Muscle layer of colon (tissue), 2 donors: ENCODE results near the gene CNKSR3.

Experiments used
- H3K27ac ChIP-seq: one replicate; pipeline ENCODE4 v1.7.0; 2013; ENCODE audit warnings: low read depth, mild to moderate bottlenecking, low read length, moderate library complexity
- H3K27me3 ChIP-seq, 2 donors: one replicate each; pipeline ENCODE4 v1.7.0; 2013; ENCODE audit warnings: low read length in 2 of 2, mild to moderate bottlenecking in 2 of 2; ENCODE audit not compliant: insufficient read depth in 2 of 2, control insufficient read depth in 1 of 2
- H3K36me3 ChIP-seq: one replicate; pipeline ENCODE4 v1.7.0; 2013; ENCODE audit warnings: mild to moderate bottlenecking, low read length; ENCODE audit not compliant: insufficient read depth
- H3K4me1 ChIP-seq: one replicate; pipeline ENCODE4 v1.7.0; 2013; ENCODE audit warnings: mild to moderate bottlenecking, low read length; ENCODE audit not compliant: insufficient read depth
- H3K4me3 ChIP-seq, 2 donors: one replicate each; pipeline ENCODE4 v1.7.0; 2013; ENCODE audit warnings: low read length in 2 of 2, low read depth in 1 of 2, mild to moderate bottlenecking in 1 of 2, moderate library complexity in 1 of 2
- H3K9ac ChIP-seq: one replicate; pipeline ENCODE4 v1.7.0; 2013; ENCODE audit warnings: low read length
- H3K9me3 ChIP-seq: one replicate; pipeline ENCODE4 v1.7.0; 2013; ENCODE audit warnings: mild to moderate bottlenecking, low read length
- donor health status: abdominal sarcoma.
- donor health status: Adenocarcinoma of cecum.

CNKSR3 gene

GRCh38 chr6:154367336-154367735 lies 143.1 kb downstream of the CNKSR3 start:
- Histone ChIP-seq H3K9me3 (no peaks in the 10 kb centered on the region), H3K9ac (no peak overlapping the region), H3K27ac (no peak overlapping the region), H3K4me1 (no peaks in the 10 kb centered on the region), H3K4me3 (no peak overlapping the region), H3K36me3 (no peaks in the 10 kb centered on the region), H3K27me3 (no peaks in the 10 kb centered on the region)

GRCh38 chr6:154363821-154364220 lies 146.7 kb downstream of the CNKSR3 start:
- Histone ChIP-seq H3K9ac (no peak overlapping the region), H3K9me3 (no peaks in the 10 kb centered on the region)

GRCh38 chr6:154361476-154361875 lies 149.0 kb downstream of the CNKSR3 start:
- H3K27ac ChIP-seq: no peak overlapping the region
- H3K9ac ChIP-seq: no peak overlapping the region
- no peaks in the 10 kb centered on the region for H3K4me1 ChIP-seq
- H3K27me3 ChIP-seq: no peaks in the 10 kb centered on the region
- H3K9me3 ChIP-seq: no peaks in the 10 kb centered on the region
- no peak overlapping the region for H3K4me3 ChIP-seq
- no peaks in the 10 kb centered on the region for H3K36me3 ChIP-seq

More at GRCh38 chr6:154363821-154364220, 146.7 kb downstream of the CNKSR3 start:
- H3K4me3 ChIP-seq: no peak overlapping the region
- H3K27ac ChIP-seq: no peak overlapping the region
- H3K4me1 ChIP-seq: no peaks in the 10 kb centered on the region
- no peaks in the 10 kb centered on the region for H3K27me3 ChIP-seq
- no peaks in the 10 kb centered on the region for H3K36me3 ChIP-seq

- H3K27me3 ChIP-seq: no peaks in the 10 kb centered on the region
- H3K36me3 ChIP-seq: no peaks in the 10 kb centered on the region
- no peaks in the 10 kb centered on the region for H3K4me1 ChIP-seq
- H3K9ac ChIP-seq: no peak overlapping the region
- H3K27ac ChIP-seq: no peak overlapping the region
- H3K9me3 ChIP-seq: no peaks in the 10 kb centered on the region
- H3K4me3 ChIP-seq: no peak overlapping the region
Observed at GRCh38 chr6:154360476-154360875, 150.0 kb downstream of the CNKSR3 start.

- Histone ChIP-seq H3K4me1 (peaks cover 3% of the 10 kb centered on the region), H3K27ac (no peak overlapping the region), H3K4me3 (no peak overlapping the region), H3K27me3 (no peaks in the 10 kb centered on the region), H3K9ac (no peak overlapping the region), H3K36me3 (no peaks in the 10 kb centered on the region), H3K9me3 (no peaks in the 10 kb centered on the region)
Observed at GRCh38 chr6:154359679-154360078, 150.8 kb downstream of the CNKSR3 start.

GRCh38 chr6:154359161-154359574 lies 151.3 kb downstream of the CNKSR3 start:
- Histone ChIP-seq H3K9me3 (no peaks in the 10 kb centered on the region), H3K27me3 (no peaks in the 10 kb centered on the region), H3K27ac (no peak overlapping the region), H3K4me1 (peaks cover 3% of the 10 kb centered on the region), H3K4me3 (no peak overlapping the region), H3K36me3 (no peaks in the 10 kb centered on the region), H3K9ac (no peak overlapping the region)

GRCh38 chr6:154358019-154358545 lies 152.4 kb downstream of the CNKSR3 start:
- Histone ChIP-seq H3K36me3 (no peaks in the 10 kb centered on the region), H3K27me3 (no peaks in the 10 kb centered on the region), H3K27ac (no peak overlapping the region), H3K4me1 (peaks cover 3% of the 10 kb centered on the region), H3K4me3 (no peak overlapping the region), H3K9me3 (no peaks in the 10 kb centered on the region), H3K9ac (no peak overlapping the region)

- Histone ChIP-seq H3K4me1 (peaks cover 3% of the 10 kb centered on the region), H3K27me3 (no peaks in the 10 kb centered on the region), H3K27ac (no peak within 1 kb of the TSS), H3K36me3 (no peaks in the 10 kb centered on the region), H3K4me3 (no peak within 1 kb of the TSS), H3K9ac (no peak within 1 kb of the TSS), H3K9me3 (no peaks in the 10 kb centered on the region)
Observed at GRCh38 chr6:154356690-154357089, 153.8 kb downstream of the CNKSR3 start, which contains the start of gene IPCEF1. TSS of gene IPCEF1 (minus strand) at chr6:154356803. CDS start at chr6:154265947, 90,856 bp downstream.

GRCh38 chr6:154356113-154356512 lies 154.4 kb downstream of the CNKSR3 start:
- no peak overlapping the region for H3K27ac ChIP-seq
- no peak overlapping the region for H3K4me3 ChIP-seq
- peaks cover 3% of the 10 kb centered on the region for H3K4me1 ChIP-seq

GRCh38 chr6:154354265-154354777 lies 156.2 kb downstream of the CNKSR3 start:
- Histone ChIP-seq H3K9ac (no peak overlapping the region), H3K4me1 (peaks cover 3% of the 10 kb centered on the region), H3K9me3 (no peaks in the 10 kb centered on the region), H3K27me3 (no peaks in the 10 kb centered on the region), H3K4me3 (no peak overlapping the region), H3K27ac (no peak overlapping the region), H3K36me3 (no peaks in the 10 kb centered on the region)

More at GRCh38 chr6:154356113-154356512, 154.4 kb downstream of the CNKSR3 start:
- Histone ChIP-seq H3K27me3 (no peaks in the 10 kb centered on the region), H3K9ac (no peak overlapping the region), H3K36me3 (no peaks in the 10 kb centered on the region), H3K9me3 (no peaks in the 10 kb centered on the region)

- H3K27me3 ChIP-seq: no peaks in the 10 kb centered on the region
- no peaks in the 10 kb centered on the region for H3K9me3 ChIP-seq
- no peak overlapping the region for H3K27ac ChIP-seq
- no peak overlapping the region for H3K4me3 ChIP-seq
- peaks cover 3% of the 10 kb centered on the region for H3K4me1 ChIP-seq
- no peak overlapping the region for H3K9ac ChIP-seq
- no peaks in the 10 kb centered on the region for H3K36me3 ChIP-seq
Observed at GRCh38 chr6:154353626-154354025, 156.9 kb downstream of the CNKSR3 start.
